Neural progenitor cell (in vitro differentiated cells): ENCODE measurements around the gene FGFR4.

Experiments
- CTCF ChIP-seq: fragments of 200-600 bp; sonication (generic); IDR thresholded peaks from 2 replicates; pipeline ENCODE4 v1.5.1; 2017; ENCODE audit warnings: antibody characterized with exemption, mild to moderate bottlenecking
- EZH2 ChIP-seq: fragments of 200-600 bp; sonication (generic); IDR thresholded peaks from 2 replicates; pipeline ENCODE4 v1.6.1; 2017; ENCODE audit warnings: antibody characterized with exemption, mild to moderate bottlenecking, moderate library complexity

GRCh38 chr5:177098120-177098469, 11.4 kb downstream of the FGFR4 start:
- TF ChIP-seq CTCF = no peak
- TF ChIP-seq EZH2 = no peak
